Endothelial cell of umbilical vein (primary cell): ENCODE results near the gene FAM76B. TPM values are rescaled to one million over a fixed set of nuclear protein-coding genes. Genes with fewer than 3 reads are reported as not detected.

ENCODE experiments used
- BruUV-seq: library from RNA; stranded (reverse); fragments of 400-500 nt; replicated peaks from 2 replicates; lab custom pipeline; 2021; lab: Mats Ljungman, UMichigan
- CTCF ChIA-PET: fragments of 300-600, 350-600 bp; sonication (Branson Sonifier 250); formaldehyde crosslinking; loops from one replicate; lab custom pipeline; 2021; ENCODE audit warnings: antibody characterized with exemption, inconsistent platforms; lab: Charles Lee
- POLR2A ChIA-PET: fragments of 300-600, 350-600 bp; sonication (Branson Sonifier 250); formaldehyde crosslinking; loops from one replicate; lab custom pipeline; 2021; ENCODE audit warnings: antibody characterized with exemption, inconsistent platforms; lab: Charles Lee
- DNase-seq: peaks from one replicate; pipeline ENCODE4 v3.0.0-alpha.2; 2011; ENCODE audit warnings: low read depth, low spot score
- FAIRE-seq: peaks from 2 replicates; lab custom pipeline; 2011; peaks lifted over from hg19 to GRCh38; lab: Jason Lieb, UNC
- H2AFZ ChIP-seq: 2 replicates; pipeline ENCODE4 v1.6.0; 2012; ENCODE audit warnings: low read depth, low read length, control low read depth, inconsistent platforms
- H3K27ac ChIP-seq: 2 replicates; pipeline ENCODE4 v1.5.1; 2011; ENCODE audit warnings: low read depth, mild to moderate bottlenecking, control low read depth, low read length, moderate library complexity; ENCODE audit not compliant: insufficient read depth
- H3K27me3 ChIP-seq, 2 experiments: 2 replicates each; pipeline versions ENCODE4 v1.6.0 to v1.6.1; 2011; ENCODE audit warnings: low read length in 2 of 2, mixed read lengths in 1 of 2; ENCODE audit not compliant: control insufficient read depth in 2 of 2, insufficient read depth in 2 of 2
- H3K36me3 ChIP-seq, 2 experiments: 2 replicates in 1 of 2; 3 replicates in 1 of 2; pipeline ENCODE4 v1.5.1; 2011; ENCODE audit warnings: low read length in 2 of 2, mild to moderate bottlenecking in 1 of 2, moderate library complexity in 1 of 2; ENCODE audit not compliant: control insufficient read depth in 2 of 2, insufficient read depth in 2 of 2; ENCODE audit errors: extremely low read depth in 1 of 2
- H3K4me1 ChIP-seq: 3 replicates; pipeline ENCODE4 v1.5.1; 2011; ENCODE audit warnings: mild to moderate bottlenecking, low read length; ENCODE audit not compliant: control insufficient read depth, insufficient read depth; ENCODE audit errors: extremely low read depth
- H3K4me2 ChIP-seq: 2 replicates; pipeline ENCODE4 v1.6.1; 2011; ENCODE audit warnings: low read length, control low read depth, mixed read lengths; ENCODE audit not compliant: insufficient read depth
- H3K4me3 ChIP-seq, 3 experiments: fragments of 200-600 bp in 1 of 3; sonication (generic), shearing (Covaris generic) in 1 of 3; replicated peaks in 1 of 3; 2 replicates each; pipeline ENCODE4 v1.5.1; 2011 to 2016; ENCODE audit warnings: control low read depth in 3 of 3, low read length in 3 of 3, mild to moderate bottlenecking in 2 of 3, inconsistent platforms in 1 of 3, low read depth in 1 of 3, moderate library complexity in 1 of 3; ENCODE audit not compliant: insufficient read depth in 1 of 3
- H3K79me2 ChIP-seq: 2 replicates; pipeline ENCODE4 v1.6.0; 2012; ENCODE audit warnings: low read length, inconsistent platforms; ENCODE audit not compliant: control insufficient read depth, insufficient read depth
- H3K9ac ChIP-seq: replicated peaks from 2 replicates; pipeline ENCODE3; 2011; ENCODE audit warnings: low read length, control low read depth; ENCODE audit not compliant: insufficient read depth; ENCODE audit errors: extremely low read depth
- H3K9me1 ChIP-seq: replicated peaks from 3 replicates; pipeline ENCODE4 v1.6.0; 2011; ENCODE audit warnings: mild to moderate bottlenecking, low read length; ENCODE audit not compliant: control insufficient read depth, insufficient read depth; ENCODE audit errors: extremely low read depth
- H3K9me3 ChIP-seq: replicated peaks from 2 replicates; pipeline ENCODE4 v1.5.1; 2012; ENCODE audit warnings: low read length, inconsistent platforms; ENCODE audit not compliant: control insufficient read depth, insufficient read depth
- H4K20me1 ChIP-seq: replicated peaks from 2 replicates; pipeline ENCODE3; 2011; ENCODE audit warnings: mild to moderate bottlenecking, low read length; ENCODE audit not compliant: control insufficient read depth, insufficient read depth; ENCODE audit errors: extremely low read depth
- CTCF ChIP-seq, 2 donors: IDR thresholded peaks; 1 replicate in 1 of 2; 2 replicates in 1 of 2; pipeline ENCODE4 v1.5.1; 2011; ENCODE audit warnings: low read length in 2 of 2, mild to moderate bottlenecking in 2 of 2, moderate library complexity in 2 of 2, control low read depth in 1 of 2, inconsistent platforms in 1 of 2, low read depth in 1 of 2; ENCODE audit not compliant: insufficient read depth in 1 of 2; ENCODE audit errors: extremely low read depth in 1 of 2
- EZH2 ChIP-seq: IDR thresholded peaks from 2 replicates; pipeline ENCODE4 v1.6.1; 2012; ENCODE audit warnings: borderline replicate concordance, low read depth, mild to moderate bottlenecking, moderate library complexity, low read length, inconsistent platforms; ENCODE audit not compliant: severe bottlenecking
- FOS ChIP-seq: IDR thresholded peaks from 2 replicates; pipeline ENCODE4 v1.6.1; 2011; ENCODE audit warnings: mild to moderate bottlenecking, low read length, moderate library complexity, borderline replicate concordance; ENCODE audit not compliant: insufficient read depth
- GATA2 ChIP-seq: IDR thresholded peaks from 2 replicates; pipeline ENCODE4 v1.7.0; 2011; ENCODE audit warnings: low read depth, mild to moderate bottlenecking, moderate library complexity, mixed read lengths, low read length; ENCODE audit not compliant: insufficient read length, insufficient read depth
- JUN ChIP-seq: IDR thresholded peaks from 2 replicates; pipeline ENCODE4 v1.6.1; 2011; ENCODE audit warnings: borderline replicate concordance, low read depth; ENCODE audit not compliant: insufficient read length, insufficient read depth
- MAX ChIP-seq: IDR thresholded peaks from 2 replicates; pipeline ENCODE4 v1.6.1; 2011; ENCODE audit not compliant: insufficient read depth, insufficient read length
- MYC ChIP-seq: IDR thresholded peaks from one replicate; pipeline ENCODE4 v1.6.1; 2011; ENCODE audit warnings: mild to moderate bottlenecking, low read depth, low read length
- POLR2A ChIP-seq: IDR thresholded peaks from 2 replicates; pipeline ENCODE4 v1.6.1; 2012; ENCODE audit warnings: low read depth, mild to moderate bottlenecking, control low read depth, low read length
- POLR2AphosphoS5 ChIP-seq: IDR thresholded peaks from 2 replicates; pipeline ENCODE4 v1.6.1; 2012; ENCODE audit warnings: low read depth, mild to moderate bottlenecking, control low read depth, low read length, moderate library complexity; ENCODE audit not compliant: insufficient read depth
- dilution Hi-C: fragments of 300-500 bp; cut with MboI; formaldehyde crosslinking; loops from one replicate; pipeline ENCODE4 v1.15.0; 2019; ENCODE audit warnings: low sequenced_read_pairs; ENCODE audit not compliant: extremely low pct_ligation_motif_present
- intact Hi-C: fragments of 100-400 bp; cut with micrococcal nuclease; formaldehyde crosslinking; loops from one replicate; pipeline ENCODE4 v1.10.0; 2022
- polyA plus RNA-seq, 4 experiments: library from polyadenylated mRNA; depleted of rRNA in 3 of 4; stranded (reverse) in 3 of 4; unstranded in 1 of 4; fragments of >200 nt; gene quantifications; 2 replicates each; pipeline versions ENCODE4 v1.2.1 to v1.2.3, GENCODE V29; 2011 to 2012; ENCODE audit warnings: missing spikeins in 1 of 4
- total RNA-seq: library from RNA; stranded (reverse); gene quantifications from 2 replicates; pipeline ENCODE4 v1.2.3, GENCODE V29; 2021

The FAM76B gene
- total and polyA plus RNA-seq, 2 donors (not counting 3 experiments of a cell fraction or from before 2014, with no cell fraction given), result 6.7 to 25.7 TPM

GRCh38 chr11:95728790-95729189, 60.8 kb downstream of the FAM76B start:
- Histone ChIP-seq H3K9me1 (no peaks in the 10 kb centered on the region), H2AFZ (no peak overlapping the region), H3K27ac (no peak overlapping the region), H3K9me3 (no peaks in the 10 kb centered on the region), H3K36me3 (no peaks in the 10 kb centered on the region), H3K9ac (no peak overlapping the region), H3K4me2 (no peak overlapping the region), H3K27me3 (no peaks in the 10 kb centered on the region), H3K79me2 (no peaks in the 10 kb centered on the region), H4K20me1 (no peaks in the 10 kb centered on the region), H3K4me3 (no peak overlapping the region), H3K4me1 (no peaks in the 10 kb centered on the region)
- intact Hi-C loops, result no loop called here
- TF ChIP-seq GATA2, result no peak
- TF ChIP-seq CTCF (IDR thresholded peaks at IDR 0.05; ENCODE audit: extremely low read depth in 1 of 2, insufficient read depth in 1 of 2, low read depth in 1 of 2, low read length in 2 of 2), result no peak
- TF ChIP-seq JUN, result no peak
- TF ChIP-seq POLR2A, result no peak
- TF ChIP-seq MYC, result no peak
- TF ChIP-seq EZH2, result no peak
- TF ChIP-seq POLR2AphosphoS5, result no peak
- TF ChIP-seq MAX, result no peak
- no peak for TF ChIP-seq FOS
- ChIA-PET CTCF (no interaction called here), POLR2A (no interaction called here)
- FAIRE-seq, result no peak
- no TSS peak for BruUV-seq
- dilution Hi-C loops, result no loop called here
- DNase-seq, result no peak
